Measurements from ENCODE around the gene AKAP11.

Gene AKAP11

GRCh38 chr13:42272804-42273175 lies 838 bp downstream of the AKAP11 start:
- no peak for DNase-seq

GRCh38 chr13:42274386-42275097 lies 2.6 kb downstream of the AKAP11 start:
- DNase-seq: no peak

GRCh38 chr13:42275098-42275471 lies 3.1 kb downstream of the AKAP11 start:
- no peak for DNase-seq

- peak; percentile 12 to 13 for DNase-seq
Measured at GRCh38 chr13:42275506-42275905, 3.6 kb downstream of the AKAP11 start.

GRCh38 chr13:42276683-42277082 lies 4.7 kb downstream of the AKAP11 start:
- DNase-seq: no peak

- no peak for DNase-seq
Measured at GRCh38 chr13:42277618-42278276, 5.8 kb downstream of the AKAP11 start.

- peak; percentile 30 to 42 for DNase-seq
Measured at GRCh38 chr13:42279080-42279479, 7.1 kb downstream of the AKAP11 start.

- no peak for DNase-seq
Measured at GRCh38 chr13:42279986-42280385, 8.0 kb downstream of the AKAP11 start.

- DNase-seq: no peak
Measured at GRCh38 chr13:42280537-42280936, 8.6 kb downstream of the AKAP11 start.

- no peak for DNase-seq
Measured at GRCh38 chr13:42283574-42283973, 11.6 kb downstream of the AKAP11 start.

GRCh38 chr13:42284068-42284467 lies 12.1 kb downstream of the AKAP11 start:
- no peak for DNase-seq

GRCh38 chr13:42298392-42298791 lies 26.4 kb downstream of the AKAP11 start:
- no peak for DNase-seq

- no peak for DNase-seq
Measured at GRCh38 chr13:42305503-42305902, 33.6 kb downstream of the AKAP11 start.

- DNase-seq: no peak
Measured at GRCh38 chr13:42307461-42307860, 35.5 kb downstream of the AKAP11 start.

- no peak for DNase-seq
Measured at GRCh38 chr13:42312817-42313431, 41.0 kb downstream of the AKAP11 start.

GRCh38 chr13:42318570-42318969 lies 46.6 kb downstream of the AKAP11 start:
- DNase-seq: no peak

- peak in 1 of 2 donors; percentile 18 for DNase-seq
Measured at GRCh38 chr13:42320375-42320787, 48.4 kb downstream of the AKAP11 start.

- DNase-seq: no peak
Measured at GRCh38 chr13:42322806-42323205, 50.9 kb downstream of the AKAP11 start.

- no peak for DNase-seq
Measured at GRCh38 chr13:42324704-42325103, 52.8 kb downstream of the AKAP11 start.

- no peak for DNase-seq
Measured at GRCh38 chr13:42327725-42328124, 55.8 kb downstream of the AKAP11 start.

GRCh38 chr13:42328672-42329071 lies 56.7 kb downstream of the AKAP11 start:
- no peak for DNase-seq

GRCh38 chr13:42329239-42329638 lies 57.3 kb downstream of the AKAP11 start:
- no peak for DNase-seq

- DNase-seq: no peak
Measured at GRCh38 chr13:42331009-42331408, 59.1 kb downstream of the AKAP11 start.

GRCh38 chr13:42333613-42334328 lies 61.8 kb downstream of the AKAP11 start:
- no peak for DNase-seq
